A673 (cell line): Measurements from ENCODE around the gene TPO. TPM values are rescaled to one million over a fixed set of nuclear protein-coding genes. Genes with fewer than 3 reads are reported as not detected.

Source experiments
- BruUV-seq: library from RNA; stranded (reverse); fragments of 400-500 nt; replicated peaks from 2 replicates; lab custom pipeline; 2021; lab: Mats Ljungman, UMichigan
- CTCF ChIA-PET: fragments of 300-600 bp; sonication (Branson Sonifier 250); formaldehyde crosslinking; loops from one replicate; lab custom pipeline; 2022; ENCODE audit warnings: antibody characterized with exemption; lab: Charles Lee
- POLR2A ChIA-PET: fragments of 300-600 bp; sonication (Branson Sonifier 250); formaldehyde crosslinking; loops from one replicate; lab custom pipeline; 2022; ENCODE audit warnings: antibody characterized with exemption; ENCODE audit not compliant: low non-redundant PET; lab: Charles Lee
- DNase-seq: peaks from one replicate; pipeline ENCODE4 v3.0.0-alpha.2; 2015; ENCODE audit warnings: low spot score
- H3K27ac ChIP-seq: fragments of 200-600 bp; sonication (generic); 2 replicates; pipeline ENCODE4 v1.5.1; 2016; ENCODE audit warnings: mixed run types, low read depth, mild to moderate bottlenecking, mixed read lengths, antibody characterized with exemption, low read length; ENCODE audit not compliant: poor library complexity, severe bottlenecking
- H3K27me3 ChIP-seq: fragments of 200-600 bp; sonication (generic); replicated peaks from 2 replicates; pipeline ENCODE4 v1.6.1; 2017; ENCODE audit warnings: mixed run types, low read depth, mild to moderate bottlenecking, mixed read lengths, antibody characterized with exemption, low read length; ENCODE audit not compliant: insufficient read depth, poor library complexity
- H3K36me3 ChIP-seq: fragments of 200-600 bp; sonication (generic); 2 replicates; pipeline ENCODE4 v1.6.1; 2016; ENCODE audit warnings: mixed run types, mild to moderate bottlenecking, mixed read lengths, antibody characterized with exemption, low read length; ENCODE audit not compliant: insufficient read depth, poor library complexity, severe bottlenecking
- H3K4me1 ChIP-seq: fragments of 200-600 bp; sonication (generic); 2 replicates; pipeline ENCODE4 v1.6.1; 2017; ENCODE audit warnings: mixed run types, mild to moderate bottlenecking, mixed read lengths, antibody characterized with exemption, low read length; ENCODE audit not compliant: insufficient read depth, poor library complexity, severe bottlenecking
- H3K4me3 ChIP-seq: fragments of 200-600 bp; sonication (generic); 2 replicates; pipeline ENCODE4 v1.5.1; 2016; ENCODE audit warnings: low read depth, mixed run types, mild to moderate bottlenecking, mixed read lengths, low read length; ENCODE audit not compliant: poor library complexity, severe bottlenecking
- H3K9me3 ChIP-seq: fragments of 200-600 bp; sonication (generic); 2 replicates; pipeline ENCODE4 v1.6.1; 2016; ENCODE audit warnings: mixed run types, low read depth, mild to moderate bottlenecking, mixed read lengths, antibody characterized with exemption, low read length; ENCODE audit not compliant: poor library complexity, severe bottlenecking
- CTCF ChIP-seq: fragments of 300-800, 200-600 bp; sonication (generic); conservative IDR thresholded peaks from 2 replicates; pipeline ENCODE4 v1.5.1; 2017; ENCODE audit warnings: low read depth, mild to moderate bottlenecking, antibody characterized with exemption, low read length, moderate library complexity, mixed read lengths
- EZH2 ChIP-seq: fragments of 200-600 bp; sonication (generic); IDR thresholded peaks from 2 replicates; pipeline ENCODE4 v1.6.1; 2017; ENCODE audit warnings: borderline replicate concordance, low read depth, mild to moderate bottlenecking, mixed read lengths, antibody characterized with exemption, low read length; ENCODE audit not compliant: poor library complexity, severe bottlenecking
- intact Hi-C: fragments of 100-400 bp; cut with micrococcal nuclease; formaldehyde crosslinking; loops from one replicate; pipeline ENCODE4 v1.10.0; 2022; ENCODE audit not compliant: unreplicated experiment
- total RNA-seq: library from RNA; stranded (reverse); gene quantifications from 2 replicates; pipeline ENCODE4 v1.2.3, GENCODE V29; 2021

TPO gene
- total RNA-seq, 1 experiment from 2014 or later, result not detected

- intact Hi-C loops, result no loop called here
- no peaks in the 10 kb centered on the region for H3K4me1 ChIP-seq
- POLR2A ChIA-PET, result no interaction called here
- TF ChIP-seq EZH2 (no peak), CTCF (no peak)
- H3K9me3 ChIP-seq, result no peaks in the 10 kb centered on the region
- CTCF ChIA-PET, result no interaction called here
- BruUV-seq, result no TSS peak
- H3K27ac ChIP-seq, result no peak overlapping the region
- H3K27me3 ChIP-seq, result no peaks in the 10 kb centered on the region
- DNase-seq, result no peak
- no peaks in the 10 kb centered on the region for H3K36me3 ChIP-seq
- no peak overlapping the region for H3K4me3 ChIP-seq
Observed at GRCh38 chr2:1487758-1488157, 74.5 kb downstream of the TPO start.

- H3K4me3 ChIP-seq, result no peak overlapping the region
- intact Hi-C loops, result no loop called here
- no peak overlapping the region for H3K27ac ChIP-seq
- TF ChIP-seq CTCF, result no peak
- no peak for TF ChIP-seq EZH2
- no TSS peak for BruUV-seq
- no peak for DNase-seq
- POLR2A ChIA-PET, result no interaction called here
- H3K36me3 ChIP-seq, result no peaks in the 10 kb centered on the region
- CTCF ChIA-PET, result no interaction called here
- no peaks in the 10 kb centered on the region for H3K4me1 ChIP-seq
- no peaks in the 10 kb centered on the region for H3K9me3 ChIP-seq
- H3K27me3 ChIP-seq, result no peaks in the 10 kb centered on the region
Observed at GRCh38 chr2:1488181-1488671, 75.0 kb downstream of the TPO start.

DNA sequence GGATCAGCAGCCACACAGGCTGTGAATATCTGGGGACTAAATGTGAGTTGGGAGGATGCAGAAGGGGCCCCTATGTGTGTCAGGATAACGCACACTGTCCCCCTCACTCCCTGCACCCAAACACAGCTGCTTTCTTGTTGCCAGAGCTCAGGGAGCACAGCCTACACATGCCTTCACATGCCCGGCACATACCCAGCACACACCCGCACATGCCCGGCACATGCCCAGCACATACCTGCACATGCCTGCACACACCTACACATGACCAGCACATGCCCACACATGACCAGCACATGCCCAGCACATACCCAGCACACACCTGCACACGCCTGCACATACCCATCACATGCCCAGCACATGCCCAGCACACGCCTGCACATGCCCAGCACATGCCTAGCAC, 75.6 kb downstream of the TPO start:
- no TSS peak for BruUV-seq
- Histone ChIP-seq H3K4me1 (no peaks in the 10 kb centered on the region), H3K4me3 (no peak overlapping the region), H3K9me3 (no peaks in the 10 kb centered on the region), H3K27me3 (no peaks in the 10 kb centered on the region), H3K36me3 (no peaks in the 10 kb centered on the region), H3K27ac (no peak overlapping the region)
- DNase-seq, result no peak
- ChIA-PET POLR2A (no interaction called here), CTCF (no interaction called here)
- intact Hi-C loops, result no loop called here
- TF ChIP-seq CTCF (no peak), EZH2 (no peak)
